Vagina (tissue), 2 donors: ENCODE data around the gene FBXO36. TPM values are rescaled to one million over a fixed set of nuclear protein-coding genes. Genes with fewer than 3 reads are reported as not detected.

ENCODE experiments used
- DNase-seq, 2 donors: peaks; one replicate each; pipeline ENCODE4 v3.0.0-alpha.2; 2017; ENCODE audit errors: extremely low spot score in 2 of 2
- H3K27ac ChIP-seq: fragments of 200-600 bp; sonication (generic); one replicate; pipeline ENCODE4 v1.5.1; 2019
- H3K27me3 ChIP-seq: fragments of 200-600 bp; sonication (generic); one replicate; pipeline ENCODE4 v1.5.1; 2019
- H3K36me3 ChIP-seq, 2 donors: fragments of 200-600 bp; sonication (generic); one replicate each; pipeline ENCODE4 v1.5.1; 2017 to 2019
- H3K4me1 ChIP-seq: fragments of 200-600 bp; sonication (generic); one replicate; pipeline ENCODE4 v1.5.1; 2019
- H3K4me3 ChIP-seq, 2 donors: fragments of 200-600 bp; sonication (generic); 1 replicate in 1 of 2; 2 replicates in 1 of 2; pipeline ENCODE4 v1.5.1; 2016 to 2019
- H3K9me3 ChIP-seq: fragments of 200-600 bp; sonication (generic); one replicate; pipeline ENCODE4 v1.5.1; 2019
- CTCF ChIP-seq, 3 experiments: fragments of 450-650 bp in 2 of 3; fragments of 200-600 bp in 1 of 3; sonication (generic) in 1 of 3; IDR thresholded peaks; one replicate each; pipeline ENCODE4 v1.5.1; 2017 to 2019; ENCODE audit warnings: antibody characterized with exemption in 3 of 3, mild to moderate bottlenecking in 2 of 3, moderate library complexity in 2 of 3
- POLR2A ChIP-seq, 2 donors: fragments of 450-650 bp; IDR thresholded peaks; one replicate each; pipeline ENCODE4 v1.6.1; 2017; ENCODE audit warnings: antibody characterized with exemption in 2 of 2, mild to moderate bottlenecking in 2 of 2, moderate library complexity in 2 of 2
- POLR2AphosphoS5 ChIP-seq, 2 donors: sonication (generic); formaldehyde crosslinking; IDR thresholded peaks; one replicate each; pipeline ENCODE4 v1.9.0; 2017; ENCODE audit warnings: antibody characterized with exemption in 2 of 2, mild to moderate bottlenecking in 2 of 2, low read depth in 1 of 2; ENCODE audit not compliant: insufficient read depth in 1 of 2
- intact Hi-C: fragments of 100-400 bp; cut with DNase I; formaldehyde crosslinking; loops from one replicate; pipeline ENCODE4 v1.15.1; 2023
- total RNA-seq: library from RNA; depleted of rRNA; stranded (reverse); fragments of >200 nt; gene quantifications from one replicate; pipeline ENCODE4 v1.2.3, GENCODE V29; 2016

Gene FBXO36
- total RNA-seq, 1 donor from 2014 or later: 1.7 TPM

- Histone ChIP-seq H3K9me3 (no peaks in the 10 kb centered on the region), H3K4me3 (no peak overlapping the region), H3K36me3 (no peaks in the 10 kb centered on the region), H3K27me3 (no peaks in the 10 kb centered on the region), H3K4me1 (peaks cover 9% of the 10 kb centered on the region), H3K27ac (no peak overlapping the region)
- intact Hi-C loops: loop anchor here (2.0 kb wide), 1 partner anchor 153 kb away; no protein-coding TSS in a partner anchor
- DNase-seq: no peak
- peak; percentile 60 to 82 (median 61) for TF ChIP-seq CTCF (IDR thresholded peaks at IDR 0.05)
- TF ChIP-seq POLR2A (IDR thresholded peaks at IDR 0.05): no peak
- peak in 1 of 2 donors; percentile 44 for TF ChIP-seq POLR2AphosphoS5 (IDR thresholded peaks at IDR 0.05; ENCODE audit: insufficient read depth in 1 of 2, low read depth in 1 of 2)
Observed at GRCh38 chr2:230007931-230008707, 85.8 kb downstream of the FBXO36 start.

- no peak for TF ChIP-seq CTCF (IDR thresholded peaks at IDR 0.05)
- TF ChIP-seq POLR2A (IDR thresholded peaks at IDR 0.05): no peak
- TF ChIP-seq POLR2AphosphoS5 (IDR thresholded peaks at IDR 0.05; ENCODE audit: insufficient read depth in 1 of 2, low read depth in 1 of 2): no peak
- Histone ChIP-seq H3K27ac (no peak overlapping the region), H3K36me3 (no peaks in the 10 kb centered on the region), H3K27me3 (no peaks in the 10 kb centered on the region), H3K4me1 (peaks cover 9% of the 10 kb centered on the region), H3K9me3 (no peaks in the 10 kb centered on the region), H3K4me3 (no peak overlapping the region)
- no peak for DNase-seq
- intact Hi-C loops: loop anchor here (2.0 kb wide), 1 partner anchor 152 kb away; no protein-coding TSS in a partner anchor
Observed at GRCh38 chr2:230008708-230009066, 86.4 kb downstream of the FBXO36 start.

- no peak for DNase-seq
- H3K36me3 ChIP-seq: no peaks in the 10 kb centered on the region
- H3K27me3 ChIP-seq: no peaks in the 10 kb centered on the region
- H3K4me1 ChIP-seq: peaks cover 9% of the 10 kb centered on the region
- no peak overlapping the region for H3K27ac ChIP-seq
- H3K9me3 ChIP-seq: no peaks in the 10 kb centered on the region
- no peak overlapping the region for H3K4me3 ChIP-seq
- intact Hi-C loops: loop anchor here (10.0 kb wide), 1 partner anchor 604 kb away; no protein-coding TSS in a partner anchor
- TF ChIP-seq POLR2A (IDR thresholded peaks at IDR 0.05) (no peak), POLR2AphosphoS5 (IDR thresholded peaks at IDR 0.05; ENCODE audit: insufficient read depth in 1 of 2, low read depth in 1 of 2) (no peak), CTCF (IDR thresholded peaks at IDR 0.05) (no peak)
Observed at GRCh38 chr2:230010501-230010900, 88.2 kb downstream of the FBXO36 start.

GRCh38 chr2:230011617-230012016 lies 89.3 kb downstream of the FBXO36 start:
- H3K27ac ChIP-seq: no peak overlapping the region
- H3K4me1 ChIP-seq: peaks cover 9% of the 10 kb centered on the region
- no peaks in the 10 kb centered on the region for H3K36me3 ChIP-seq
- H3K9me3 ChIP-seq: no peaks in the 10 kb centered on the region
- no peaks in the 10 kb centered on the region for H3K27me3 ChIP-seq
- H3K4me3 ChIP-seq: no peak overlapping the region
- no peak for DNase-seq
- no peak for TF ChIP-seq CTCF (IDR thresholded peaks at IDR 0.05)
- no peak for TF ChIP-seq POLR2A (IDR thresholded peaks at IDR 0.05)
- TF ChIP-seq POLR2AphosphoS5 (IDR thresholded peaks at IDR 0.05; ENCODE audit: insufficient read depth in 1 of 2, low read depth in 1 of 2): no peak
- intact Hi-C loops: loop anchor here (10.0 kb wide), 1 partner anchor 603 kb away; no protein-coding TSS in a partner anchor
